GM19023 (cell line): ENCODE results near the gene AFDN.

Source experiments
- ATAC-seq: cut with Tn5 transposase; IDR thresholded peaks from one replicate; pipeline ENCODE4 v1.9.1; 2021; ENCODE audit warnings: mild to moderate bottlenecking, moderate library complexity; ENCODE audit not compliant: unreplicated experiment

AFDN gene

DNA sequence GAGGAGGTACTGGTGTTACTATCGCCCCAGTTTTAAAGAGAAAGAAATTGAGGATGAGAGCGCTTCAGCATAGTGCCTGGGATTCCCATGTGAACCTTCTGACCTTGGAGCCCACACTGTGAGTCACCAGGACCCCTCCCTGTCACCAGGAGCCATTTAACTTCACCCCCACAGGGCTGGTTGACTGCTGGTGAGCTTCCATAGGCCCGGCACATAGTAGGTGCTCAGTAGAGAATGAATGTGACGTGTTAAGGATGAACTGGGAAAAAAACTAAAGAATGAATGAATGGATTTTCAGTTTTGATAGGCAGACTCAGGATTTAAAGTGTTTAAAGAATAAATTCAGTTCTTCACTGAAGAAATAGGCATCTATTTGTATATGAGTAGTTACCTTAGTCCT is 117.4 kb downstream of the AFDN start:
- no peak for ATAC-seq

DNA sequence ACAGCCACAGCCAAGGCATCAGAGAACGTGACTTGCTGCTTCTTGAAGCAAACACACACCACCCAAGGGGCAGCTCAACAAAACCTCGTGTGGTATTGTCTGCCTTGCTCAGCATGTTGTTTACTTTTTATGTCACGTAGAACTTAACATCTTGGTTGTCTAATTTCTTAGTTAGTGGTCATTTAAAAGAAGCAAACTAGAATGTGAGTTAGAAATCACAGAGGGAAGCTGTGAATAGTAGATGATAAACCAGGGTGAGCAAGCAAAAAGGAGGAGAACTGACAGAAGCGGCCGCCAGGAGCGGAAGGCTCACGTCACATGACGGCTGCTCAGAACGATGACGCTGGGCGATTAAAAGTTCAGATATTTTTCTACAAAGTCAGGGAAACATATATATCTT is 119.3 kb downstream of the AFDN start:
- no peak for ATAC-seq

DNA sequence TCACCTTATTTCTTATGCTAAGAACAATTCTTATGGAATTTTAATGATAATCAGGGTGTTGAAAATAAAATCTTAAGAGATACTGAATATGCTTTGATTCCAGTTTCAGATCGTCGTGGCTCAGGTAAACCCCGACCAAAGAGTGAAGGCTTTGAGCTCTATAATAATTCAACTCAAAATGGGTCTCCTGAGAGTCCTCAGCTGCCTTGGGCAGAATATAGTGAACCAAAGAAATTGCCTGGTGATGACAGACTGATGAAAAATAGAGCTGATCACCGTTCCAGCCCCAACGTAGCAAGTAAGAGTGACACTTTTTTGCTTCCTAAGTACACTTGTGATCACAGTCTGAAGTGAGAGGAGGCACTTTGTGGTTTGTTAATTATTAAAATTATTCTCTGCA is 119.9 kb downstream of the AFDN start:
- no peak for ATAC-seq

- ATAC-seq, result no peak
These were observed 121.0 kb downstream of the AFDN start for GRCh38 chr6:167947716-167948115.

DNA sequence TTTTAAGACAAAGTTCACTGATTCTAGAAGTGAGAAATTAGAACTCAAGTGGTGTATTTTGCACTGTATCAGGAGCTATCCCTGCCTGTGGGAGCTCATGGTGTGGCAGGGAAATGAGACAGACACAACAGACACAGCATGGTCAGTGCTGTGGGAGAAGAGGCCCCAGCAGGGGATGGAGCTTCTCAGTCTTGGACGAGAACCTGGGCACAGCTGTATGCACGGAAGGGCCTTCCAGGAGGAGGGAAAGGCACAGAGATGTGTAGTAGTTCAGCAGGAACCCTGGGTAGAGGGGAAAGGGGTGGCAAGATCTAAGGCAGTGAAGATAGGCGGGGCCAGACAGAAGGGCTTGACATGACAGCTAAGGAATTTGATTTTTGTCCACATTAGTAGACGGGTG is 122.0 kb downstream of the AFDN start:
- ATAC-seq, result no peak

GRCh38 chr6:167949121-167949684 is 122.5 kb downstream of the AFDN start:
- no peak for ATAC-seq

DNA sequence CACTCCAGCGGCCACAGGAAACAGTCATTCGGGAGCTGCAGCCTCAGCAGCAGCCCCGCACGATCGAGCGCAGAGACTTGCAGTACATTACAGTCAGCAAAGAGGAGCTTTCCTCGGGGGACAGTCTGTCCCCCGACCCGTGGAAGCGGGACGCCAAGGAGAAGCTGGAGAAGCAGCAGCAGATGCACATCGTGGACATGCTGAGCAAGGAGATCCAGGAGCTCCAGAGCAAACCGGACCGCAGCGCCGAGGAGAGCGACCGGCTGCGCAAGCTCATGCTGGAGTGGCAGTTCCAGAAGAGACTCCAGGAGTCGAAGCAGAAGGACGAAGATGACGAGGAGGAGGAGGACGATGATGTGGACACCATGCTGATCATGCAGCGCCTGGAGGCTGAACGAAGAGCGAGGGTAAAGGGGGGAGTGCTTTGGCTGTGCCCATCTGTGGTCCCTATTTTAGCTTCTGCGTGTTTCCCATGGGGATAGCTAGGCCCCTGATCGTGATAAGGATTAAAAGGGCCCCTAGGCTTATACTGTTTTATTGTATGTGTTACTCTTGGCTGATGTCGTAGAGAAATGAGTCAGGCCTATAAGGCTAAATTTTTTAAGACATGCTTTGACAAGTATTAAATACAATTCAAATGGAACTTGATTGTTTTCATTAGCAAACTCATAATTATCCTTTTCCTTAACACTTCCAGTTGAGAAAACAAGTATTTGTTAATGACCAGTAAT is 125.2 kb downstream of the AFDN start:
- no peak for ATAC-seq

DNA sequence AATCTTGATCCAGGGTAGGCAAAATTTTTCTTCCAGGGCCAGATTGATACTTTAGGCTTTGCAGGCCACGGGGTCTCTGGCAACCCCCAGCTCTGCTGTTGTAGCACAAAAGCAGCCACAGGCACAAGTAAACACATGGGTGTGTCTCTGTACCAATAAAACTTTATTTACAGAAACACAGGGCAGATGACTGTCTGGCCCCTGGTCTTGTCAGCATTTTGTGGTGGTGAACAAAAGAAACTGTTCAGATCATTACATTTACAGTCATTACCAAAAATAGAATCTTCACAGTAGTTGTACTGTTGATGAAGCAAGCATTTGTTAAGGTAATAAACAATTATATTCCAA is 125.8 kb downstream of the AFDN start:
- no peak for ATAC-seq

DNA sequence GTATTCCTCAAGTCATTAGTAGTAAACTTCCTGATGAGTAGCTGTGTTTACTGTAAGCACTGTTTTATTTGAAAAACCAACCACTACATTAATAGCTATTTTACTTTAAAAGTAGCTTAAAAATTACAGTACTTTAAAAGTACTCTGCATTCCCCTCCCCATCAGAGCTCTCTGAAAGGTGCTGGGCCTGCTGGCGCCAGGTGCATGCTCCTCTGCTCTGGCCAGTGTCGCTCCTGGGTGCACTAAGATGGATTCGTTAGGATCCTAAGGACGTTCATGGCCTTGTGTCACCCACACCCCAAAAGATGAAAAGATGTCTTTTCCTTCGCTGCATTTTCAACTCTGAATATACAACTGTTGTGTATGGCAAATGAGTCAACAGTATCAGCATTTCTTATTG is 126.8 kb downstream of the AFDN start:
- no peak for ATAC-seq

DNA sequence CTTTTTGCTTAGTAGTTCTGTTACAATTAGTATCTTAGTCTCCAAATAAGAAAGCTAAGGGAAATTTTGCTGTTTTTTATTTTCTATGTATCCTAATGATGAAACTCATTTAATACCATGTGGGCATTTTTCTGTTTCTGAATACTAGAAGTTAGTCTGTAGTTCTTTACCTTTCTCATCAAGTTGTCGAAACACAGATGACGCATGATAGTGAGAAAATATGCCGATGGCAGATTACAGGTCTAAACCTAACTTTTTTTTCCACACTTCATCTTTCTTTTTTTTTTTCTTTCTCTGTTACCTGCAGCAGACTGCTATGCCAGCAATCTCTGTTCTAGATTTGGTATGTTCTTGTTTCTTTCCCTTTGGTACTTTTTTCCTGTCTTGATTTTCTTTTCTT is 127.4 kb downstream of the AFDN start:
- no peak for ATAC-seq

DNA sequence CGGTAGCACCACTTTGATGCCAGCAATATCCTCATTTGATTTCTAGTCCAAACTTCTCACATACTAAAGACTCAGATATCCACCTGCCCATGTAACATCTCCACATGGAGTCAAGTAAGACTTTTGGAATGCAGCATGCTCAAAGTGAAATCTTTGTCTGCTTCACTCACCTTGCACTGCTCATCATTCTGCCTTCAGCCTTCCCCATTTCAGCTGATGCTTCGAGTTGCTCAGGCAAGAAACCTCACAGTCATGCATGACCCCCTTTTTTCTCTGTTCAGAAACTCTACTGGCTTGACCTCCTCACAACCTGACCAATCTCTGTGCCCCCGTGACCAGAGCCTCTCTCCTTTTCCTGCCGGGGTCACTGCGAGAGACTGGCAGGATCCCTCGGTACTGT is 129.8 kb downstream of the AFDN start:
- ATAC-seq, result no peak

DNA sequence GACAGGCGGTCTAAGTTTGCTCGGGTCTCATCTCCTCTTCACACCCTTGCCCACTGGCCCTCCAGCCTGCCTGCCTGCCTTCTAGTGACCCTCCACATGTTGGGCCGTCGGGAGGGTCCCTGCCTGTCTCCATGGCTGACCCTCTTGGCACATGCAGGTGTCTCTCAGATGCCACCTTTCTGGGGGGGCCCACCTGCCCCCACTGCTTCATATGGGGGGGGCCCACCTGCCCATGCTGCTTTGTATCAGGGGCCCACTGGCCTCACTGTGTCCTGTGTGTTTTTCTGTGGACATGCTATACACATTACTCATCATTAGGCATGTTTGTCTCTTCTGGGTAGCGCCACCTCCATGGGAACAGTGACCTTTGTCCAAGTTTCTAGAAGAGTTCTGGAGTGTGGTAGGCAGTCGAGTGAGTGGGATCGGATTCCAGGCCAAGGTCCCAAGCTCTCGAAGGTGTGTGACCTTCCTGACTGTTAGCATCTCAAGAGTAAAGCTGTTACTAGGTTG is 130.3 kb downstream of the AFDN start:
- ATAC-seq, result no peak

GRCh38 chr6:167957626-167958025 is 130.9 kb downstream of the AFDN start:
- no peak for ATAC-seq

DNA sequence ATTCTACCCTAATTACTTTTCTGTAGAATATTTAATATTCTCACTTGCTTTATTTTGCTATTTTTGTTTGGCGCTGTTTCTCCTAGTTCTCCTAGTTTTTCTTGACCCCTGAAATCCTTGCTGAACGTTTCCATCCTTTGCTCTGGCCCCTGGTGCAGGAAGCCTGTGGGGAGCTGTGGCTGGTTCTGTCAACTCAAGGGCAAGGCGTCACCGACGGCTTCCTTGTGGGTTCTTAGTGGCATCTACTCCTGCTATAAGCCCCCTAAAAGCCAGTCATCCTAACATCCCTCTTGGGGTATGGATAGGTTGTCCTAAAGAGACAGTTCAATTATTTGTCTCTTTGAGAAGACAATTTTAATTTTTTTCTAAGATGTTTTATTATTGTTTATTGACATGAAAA is 133.9 kb downstream of the AFDN start:
- ATAC-seq, result no peak

- no peak for ATAC-seq
These were observed 136.0 kb downstream of the AFDN start for GRCh38 chr6:167962711-167963110.

- no peak for ATAC-seq
These were observed 136.9 kb downstream of the AFDN start for GRCh38 chr6:167963589-167964057.

DNA sequence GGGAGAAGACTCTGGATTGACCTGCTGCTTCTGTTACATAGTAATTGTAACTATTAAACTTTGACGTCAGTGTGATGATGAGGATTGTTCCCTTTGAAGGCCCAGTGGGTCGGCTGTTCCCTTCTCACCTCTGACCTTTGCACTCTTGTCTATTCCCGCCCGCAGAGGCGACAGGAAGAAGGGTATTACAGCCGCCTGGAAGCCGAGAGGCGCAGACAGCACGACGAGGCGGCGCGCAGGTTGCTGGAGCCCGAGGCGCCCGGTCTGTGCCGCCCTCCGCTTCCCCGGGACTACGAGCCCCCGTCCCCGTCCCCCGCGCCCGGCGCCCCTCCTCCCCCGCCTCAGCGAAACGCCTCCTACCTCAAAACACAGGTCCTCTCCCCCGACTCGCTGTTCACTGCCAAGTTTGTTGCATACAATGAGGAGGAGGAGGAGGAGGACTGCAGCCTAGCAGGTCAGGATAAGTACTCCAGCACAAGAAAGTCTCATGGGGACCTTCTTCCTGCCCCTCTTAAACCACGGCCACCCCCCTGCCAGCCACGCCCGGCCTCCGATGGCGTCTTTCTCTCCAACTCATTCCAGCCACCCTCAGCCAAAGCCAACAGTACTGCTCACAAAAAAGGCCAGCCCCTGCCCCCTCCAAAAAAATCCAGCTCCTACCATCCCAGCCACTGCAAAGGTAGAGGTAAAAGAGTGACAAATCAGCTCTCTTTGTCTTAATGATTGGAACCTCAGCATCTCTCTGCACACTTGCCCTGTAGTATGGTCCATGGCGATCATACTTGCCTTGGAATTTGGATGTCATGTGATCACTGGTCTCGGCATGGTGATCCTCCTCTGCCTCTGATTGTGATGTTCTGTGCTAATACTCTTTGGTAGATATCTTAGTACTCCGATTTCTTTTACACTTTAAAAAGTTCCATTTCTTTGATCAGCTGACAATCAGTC is 139.2 kb downstream of the AFDN start:
- no peak for ATAC-seq

GRCh38 chr6:167966540-167966905 is 139.8 kb downstream of the AFDN start:
- no peak for ATAC-seq

DNA sequence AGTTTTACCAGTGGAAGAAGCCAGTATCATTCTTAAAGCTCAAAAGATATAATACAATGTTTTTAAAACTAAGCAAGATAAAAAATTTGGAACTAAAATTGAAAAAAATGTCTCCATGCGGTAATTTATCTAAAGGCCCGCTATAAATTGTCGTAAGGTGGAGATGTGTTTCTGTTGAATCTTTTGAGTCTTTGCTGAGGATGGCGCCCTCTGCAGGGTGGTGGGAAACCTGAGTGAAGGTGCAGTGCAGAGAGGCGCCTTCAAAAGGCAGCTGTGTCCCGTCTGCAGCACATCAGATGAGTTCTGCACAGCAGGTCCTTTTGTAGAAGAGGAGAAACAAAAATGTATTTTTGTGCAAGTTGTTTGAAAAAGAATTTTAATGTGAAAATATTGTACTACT is 141.4 kb downstream of the AFDN start:
- no peak for ATAC-seq

DNA sequence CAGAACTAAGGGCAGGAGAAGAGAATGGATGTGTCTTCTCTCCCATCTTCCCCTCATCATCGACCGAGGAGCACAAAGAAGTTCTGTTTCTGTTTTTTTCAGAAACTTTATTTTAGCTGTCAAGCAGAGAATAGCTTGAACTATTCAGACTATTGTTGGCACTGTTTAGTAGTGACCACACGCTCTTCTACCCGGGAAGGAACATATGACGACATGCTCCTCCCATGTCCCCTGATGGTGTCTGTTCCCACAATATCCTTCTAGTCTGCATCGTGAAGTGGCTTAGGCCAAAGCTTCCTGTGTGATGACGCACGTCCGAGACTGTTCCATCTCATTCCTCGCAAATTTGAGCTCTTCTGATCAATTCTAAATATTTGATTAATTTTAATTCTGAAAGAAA is 143.5 kb downstream of the AFDN start:
- no peak for ATAC-seq

- no peak for ATAC-seq
These were observed 145.5 kb downstream of the AFDN start for GRCh38 chr6:167972193-167972592.
